EL (cell line): Measurements from ENCODE around the gene ZXDC.

ENCODE experiments used
- DNase-seq: peaks from one replicate; pipeline ENCODE4 v3.0.0-alpha.2; 2016

ZXDC gene

DNA sequence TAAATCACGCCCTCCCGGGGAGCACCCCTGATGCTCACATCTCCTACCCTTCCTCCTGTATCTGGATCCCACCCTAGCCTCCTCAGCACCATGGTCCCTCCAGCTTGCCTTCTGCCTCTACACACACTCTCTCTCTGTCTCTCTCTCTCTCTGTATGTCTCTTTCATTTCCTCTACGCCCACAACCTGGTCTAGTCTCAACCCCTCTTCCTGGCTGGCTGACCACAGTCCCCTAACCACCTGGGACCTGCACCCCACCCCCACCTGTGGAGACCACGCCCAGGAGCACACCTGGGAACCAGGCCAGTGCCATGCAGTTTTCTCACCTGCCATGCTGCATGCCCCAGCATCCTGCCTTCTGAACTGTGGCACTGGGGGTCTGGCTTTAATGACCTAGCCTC lies 84.9 kb downstream of the ZXDC start:
- DNase-seq: no peak

DNA sequence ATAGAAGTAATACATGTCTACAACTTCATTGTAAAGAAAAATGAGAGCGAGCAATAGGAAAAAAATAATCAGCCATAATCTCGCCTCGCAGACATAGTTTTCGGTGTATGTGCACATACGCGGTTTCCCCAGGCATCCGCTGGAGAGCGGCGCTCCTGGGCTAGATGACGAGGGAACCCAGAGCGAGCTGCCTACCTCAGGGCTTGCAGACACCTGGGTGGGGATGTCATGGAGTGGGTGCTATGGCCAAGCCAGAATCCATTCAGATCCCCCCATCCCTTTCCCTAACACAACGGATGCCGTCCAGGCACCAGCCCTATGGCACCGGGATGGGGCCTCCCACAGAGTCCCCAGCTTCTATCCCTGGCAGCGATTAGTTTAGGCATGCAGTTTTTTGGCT lies 85.5 kb downstream of the ZXDC start:
- DNase-seq: no peak

DNA sequence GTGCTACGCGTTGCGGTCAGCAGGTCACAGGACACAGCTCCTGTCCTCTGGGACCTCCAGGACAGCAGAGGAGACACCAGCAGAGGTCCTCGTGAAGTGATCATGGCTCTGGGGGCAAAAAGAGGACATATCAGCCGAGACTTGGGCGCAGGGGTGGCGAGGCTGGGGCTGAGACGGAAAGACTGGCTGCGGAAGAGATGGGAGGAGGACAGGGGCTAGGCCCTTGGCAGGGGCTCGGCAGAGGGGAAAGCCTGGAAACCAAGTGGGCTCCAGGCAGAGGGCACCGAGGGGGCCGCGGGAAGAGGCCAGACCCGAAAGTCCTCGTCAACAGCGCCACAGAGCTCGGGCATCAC lies 85.9 kb downstream of the ZXDC start:
- no peak for DNase-seq

DNA sequence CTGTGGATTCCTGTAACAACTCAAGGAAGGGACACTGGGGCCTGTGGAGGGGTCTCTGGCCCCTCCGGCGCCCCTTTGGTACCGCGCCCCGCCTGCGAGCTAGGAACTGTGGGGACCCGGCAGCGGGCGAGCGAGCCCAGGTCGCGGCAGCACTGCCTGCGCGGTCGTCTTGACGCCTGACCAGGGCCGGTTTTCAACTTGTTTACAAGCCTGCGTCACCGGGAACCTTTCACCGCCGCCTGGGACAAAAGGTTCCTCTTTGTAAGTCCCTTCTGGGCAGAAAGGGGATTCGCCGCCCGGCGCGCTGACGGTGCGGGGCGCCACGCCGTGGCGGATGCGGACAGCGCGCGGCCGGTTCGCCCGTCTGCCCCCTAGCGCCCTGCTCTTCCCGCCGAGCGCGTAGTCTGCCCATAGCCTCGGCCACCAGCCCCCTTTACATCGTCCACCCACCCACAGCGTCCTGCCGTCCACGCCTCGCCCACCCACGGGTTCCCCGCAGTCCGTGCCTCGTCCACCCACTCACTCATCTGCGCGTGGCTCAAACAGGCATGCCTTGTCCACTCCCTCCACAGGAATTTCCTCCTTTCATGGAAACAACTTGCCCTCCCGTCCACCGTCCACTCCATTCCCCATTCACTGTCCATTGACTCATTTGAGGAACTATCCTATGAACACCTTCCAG lies 86.4 kb downstream of the ZXDC start:
- peak; percentile 86 for DNase-seq
